GM21529 (cell line): ENCODE data around the gene NDRG4.
"Not testable (repeated sequence)": the region's sequence is repeated elsewhere in the genome, so short reads cannot be mapped to it uniquely, and the experiment has no call there.

Experiments used
- ATAC-seq: cut with Tn5 transposase; IDR thresholded peaks from one replicate; pipeline ENCODE4 v1.9.1; 2021; ENCODE audit not compliant: unreplicated experiment

Gene NDRG4

DNA sequence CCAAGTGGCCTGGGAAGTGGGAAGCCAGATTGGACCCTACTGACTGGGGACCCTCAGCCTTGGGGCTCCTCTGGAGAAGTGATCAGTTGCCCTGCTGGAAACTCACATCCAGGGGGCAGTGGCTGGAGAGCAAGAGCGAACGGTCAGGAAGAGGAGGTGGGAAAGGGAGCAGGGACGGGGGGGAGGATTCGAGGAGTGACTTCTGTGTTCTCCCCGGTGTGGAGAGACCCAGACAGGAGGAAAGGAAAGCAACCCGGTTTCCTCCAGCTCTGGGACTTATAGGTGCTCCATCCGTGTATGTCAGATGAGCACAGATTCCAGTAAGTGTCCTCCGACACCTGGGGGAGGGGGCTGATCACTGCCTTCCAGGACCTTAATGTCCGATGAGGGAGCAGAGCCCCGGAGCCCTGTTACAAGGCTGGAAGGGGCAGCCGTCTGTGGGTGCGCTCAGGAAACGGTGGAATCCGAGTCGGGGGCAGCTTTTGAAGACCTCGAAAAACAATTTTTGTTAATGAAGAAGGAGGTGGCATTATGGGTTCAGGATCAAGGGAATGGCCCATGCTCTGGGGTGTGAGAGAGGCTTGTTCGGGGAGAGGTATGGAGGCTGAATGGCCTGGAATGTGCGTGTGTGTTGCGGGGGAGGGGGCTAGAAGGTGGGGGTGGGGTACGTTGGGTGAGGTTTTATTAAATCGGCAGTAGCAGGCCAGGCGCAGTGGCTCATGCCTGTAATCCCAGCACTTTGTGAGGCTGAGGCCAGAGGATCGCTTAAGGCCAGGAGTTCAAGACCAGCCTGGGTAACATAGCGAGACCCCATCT is 34.8 kb upstream of the NDRG4 start:
- ATAC-seq: no peak

DNA sequence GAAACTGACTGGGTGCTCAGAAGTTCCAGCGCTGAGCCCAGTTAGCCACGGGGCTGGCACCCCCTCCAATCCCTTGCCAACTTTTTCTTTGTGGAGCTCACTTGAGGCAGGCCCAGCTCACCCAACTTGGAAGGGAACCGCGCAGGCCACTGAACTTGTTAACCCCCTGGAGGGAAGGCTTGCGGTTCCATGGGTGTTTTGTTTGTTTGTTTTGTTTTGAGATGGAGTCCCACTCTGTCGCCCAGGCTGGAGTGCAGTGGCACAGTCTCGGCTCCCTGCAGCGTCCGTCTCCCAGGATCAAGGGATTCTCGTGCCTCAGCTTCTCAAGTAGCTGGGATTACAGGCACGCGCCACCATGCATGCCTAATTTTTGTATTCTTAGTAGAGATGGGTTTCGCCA is 34.1 kb upstream of the NDRG4 start:
- no peak for ATAC-seq

DNA sequence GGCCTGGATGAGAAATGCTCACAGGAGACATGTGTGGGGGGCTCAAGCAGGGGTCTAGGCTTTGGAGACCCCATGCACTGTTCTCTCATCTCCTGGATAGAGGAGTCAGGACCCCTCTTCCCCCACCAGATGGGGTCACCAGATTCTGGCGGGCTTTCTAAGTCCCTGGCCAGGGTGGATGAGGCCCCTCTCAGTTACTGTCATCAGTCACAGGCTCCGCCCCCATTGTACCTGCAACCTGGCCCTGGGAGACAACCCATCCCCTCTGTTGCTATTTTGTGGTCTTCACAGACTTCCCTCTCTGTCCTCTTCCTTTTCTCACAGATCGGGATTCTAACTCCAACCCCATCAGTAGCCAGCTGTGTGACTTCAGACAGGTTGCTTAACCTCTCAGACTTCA is 33.5 kb upstream of the NDRG4 start:
- no peak for ATAC-seq

DNA sequence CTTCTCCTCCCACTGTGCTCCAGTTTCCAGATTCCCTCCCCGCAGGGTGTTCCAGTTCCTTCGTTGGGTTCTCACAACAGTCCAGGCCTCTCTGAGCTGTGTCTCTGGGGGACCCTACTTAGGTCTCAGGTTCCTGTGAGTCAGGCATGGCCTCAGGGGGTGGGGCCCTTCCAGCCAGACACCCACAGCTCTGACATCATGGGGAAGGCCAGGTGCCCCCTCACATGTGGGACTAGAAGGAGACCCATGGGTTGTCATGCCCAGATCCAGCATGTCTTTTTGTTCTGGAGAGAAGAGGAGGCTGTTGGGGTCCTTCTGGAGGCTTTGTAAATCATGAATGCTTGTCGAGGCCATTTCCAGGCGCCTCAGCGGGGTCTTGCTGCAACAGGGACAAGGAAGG is 32.0 kb upstream of the NDRG4 start:
- no peak for ATAC-seq

DNA sequence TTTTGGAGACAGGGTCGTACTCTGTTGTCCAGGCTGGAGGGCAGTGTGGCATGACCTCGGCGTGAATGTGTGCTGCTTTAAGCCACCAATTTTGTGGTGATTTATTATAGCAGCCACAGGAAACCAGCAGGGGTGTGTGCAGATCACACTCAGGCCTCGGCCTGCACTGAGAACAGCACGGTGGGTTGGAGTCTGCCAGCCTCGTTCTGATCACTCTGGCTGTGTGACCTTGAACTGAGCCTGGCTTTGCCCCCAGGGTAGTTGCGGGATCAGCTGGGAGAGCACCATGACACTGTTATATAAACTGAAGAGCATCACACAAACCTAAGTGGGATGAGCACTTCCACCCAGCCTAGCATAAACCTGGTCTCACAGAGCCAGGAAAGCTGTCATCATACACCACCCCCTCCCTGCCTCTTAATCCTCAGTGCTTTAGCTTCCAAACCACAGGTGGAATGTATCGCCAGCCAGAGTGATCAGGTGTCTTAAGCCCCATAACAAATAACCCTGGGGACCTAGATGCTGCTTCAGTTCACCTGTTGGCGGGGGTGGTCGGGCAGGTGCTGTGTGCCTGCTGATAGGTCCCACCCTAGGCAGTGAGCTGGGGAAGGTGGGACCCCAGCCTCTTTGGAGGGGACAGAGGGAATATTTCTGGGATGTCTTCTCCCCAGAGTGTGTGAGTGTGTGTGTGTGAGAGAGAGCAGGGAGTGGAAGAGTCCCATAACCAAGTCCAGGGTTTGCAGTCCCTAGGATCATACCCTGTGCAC is 28.6 kb upstream of the NDRG4 start:
- ATAC-seq: no peak

DNA sequence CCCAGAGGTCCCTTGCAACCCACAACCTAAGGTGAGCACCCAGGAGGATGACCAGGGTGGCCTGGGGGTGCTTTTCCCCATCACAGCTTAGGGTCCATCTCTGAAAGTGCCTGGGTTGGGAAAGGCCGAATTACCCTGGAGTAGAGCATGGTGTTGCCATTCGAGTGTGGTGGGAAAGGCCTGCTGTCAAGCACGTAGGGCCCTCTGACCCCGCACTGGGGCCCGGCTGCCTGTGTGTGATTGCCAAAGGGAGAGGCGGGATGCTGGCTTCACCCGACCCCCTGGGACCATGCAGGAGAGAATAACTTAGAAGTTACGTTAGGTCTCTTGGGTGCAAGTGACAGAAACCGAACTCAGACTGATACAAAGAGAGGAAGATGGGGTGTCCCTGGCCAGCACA is 27.7 kb upstream of the NDRG4 start:
- no peak for ATAC-seq

DNA sequence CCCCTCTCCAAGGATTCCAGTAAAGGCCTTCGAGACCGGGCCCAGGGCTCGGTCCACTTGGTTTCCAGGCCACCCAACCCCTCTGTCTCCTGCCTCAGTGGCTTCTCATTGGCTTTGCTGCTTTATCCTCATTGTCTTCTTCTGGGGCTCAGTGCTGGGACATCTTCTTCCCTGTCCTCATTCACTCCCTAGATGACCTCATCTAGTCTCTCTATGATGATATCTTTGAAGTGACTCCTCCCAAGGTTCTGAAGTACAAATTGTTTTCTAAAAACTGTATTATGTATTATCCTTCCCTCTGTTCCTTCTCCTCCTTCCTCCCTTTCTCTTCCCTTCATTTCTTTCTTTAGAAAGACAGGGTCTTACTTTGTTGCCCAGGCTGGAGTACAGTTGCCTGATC is 27.1 kb upstream of the NDRG4 start:
- no peak for ATAC-seq

DNA sequence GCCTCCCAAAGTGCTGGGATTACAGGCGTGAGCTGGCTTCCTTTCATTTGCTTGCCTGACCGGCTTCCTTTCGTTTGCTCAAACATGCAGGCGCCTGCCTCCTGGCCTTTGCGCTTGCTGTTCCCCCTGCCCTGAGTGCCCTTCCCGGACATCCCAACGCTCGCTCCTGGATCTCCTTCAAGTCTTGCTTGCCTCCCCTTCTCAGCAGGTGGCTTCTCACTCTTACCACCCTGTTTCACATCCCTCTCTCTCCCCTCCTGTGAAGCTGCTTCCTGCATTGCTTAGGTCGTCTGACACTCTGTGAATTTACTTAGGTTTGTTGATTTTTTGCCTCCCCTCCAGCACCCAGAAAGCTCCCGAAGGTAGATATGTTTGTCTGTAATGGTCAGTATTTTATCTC is 25.6 kb upstream of the NDRG4 start:
- no peak for ATAC-seq

DNA sequence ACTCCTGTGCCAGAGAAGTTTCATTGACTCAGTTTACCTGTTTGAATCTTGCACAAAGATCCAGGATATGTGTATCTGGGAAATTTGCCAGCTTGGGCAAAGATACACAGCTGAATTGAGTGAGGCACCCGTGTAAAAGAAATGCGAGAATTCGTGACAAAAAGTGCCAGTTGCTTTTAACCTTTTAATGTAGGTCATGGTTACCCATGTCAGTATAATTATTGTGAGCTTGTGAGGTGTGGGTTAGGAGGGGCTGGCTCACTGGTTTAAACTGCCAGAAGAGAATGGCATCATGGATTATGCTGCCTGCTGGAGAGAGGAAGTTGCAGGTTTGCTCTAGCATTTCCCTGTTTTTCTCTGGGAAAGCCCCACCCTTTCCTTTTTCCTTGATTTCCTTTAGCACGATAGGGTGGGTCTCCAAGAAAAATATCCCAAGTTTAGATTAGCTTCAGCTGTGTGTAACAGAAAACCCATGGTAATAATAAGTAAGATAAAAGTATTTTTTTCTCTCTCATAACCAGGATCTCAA is 24.8 kb upstream of the NDRG4 start:
- ATAC-seq: no peak

DNA sequence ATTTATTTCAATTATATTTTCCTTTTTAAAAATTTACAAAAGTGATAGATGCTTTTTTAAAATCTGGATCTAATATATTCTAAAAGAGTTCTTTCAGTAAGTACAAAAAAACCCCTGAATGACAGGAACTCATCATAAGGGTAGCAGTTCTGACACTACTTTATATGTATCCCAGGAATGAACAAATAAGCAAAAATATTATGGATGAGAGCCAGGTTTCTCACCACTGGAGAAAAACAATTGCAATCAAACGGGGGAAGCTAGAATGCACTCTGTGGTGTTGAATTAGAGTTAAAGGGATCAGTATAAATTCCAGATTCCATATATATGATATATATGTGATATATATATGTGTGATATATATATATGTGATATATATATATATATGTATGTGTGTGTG is 23.2 kb upstream of the NDRG4 start:
- ATAC-seq: no peak

DNA sequence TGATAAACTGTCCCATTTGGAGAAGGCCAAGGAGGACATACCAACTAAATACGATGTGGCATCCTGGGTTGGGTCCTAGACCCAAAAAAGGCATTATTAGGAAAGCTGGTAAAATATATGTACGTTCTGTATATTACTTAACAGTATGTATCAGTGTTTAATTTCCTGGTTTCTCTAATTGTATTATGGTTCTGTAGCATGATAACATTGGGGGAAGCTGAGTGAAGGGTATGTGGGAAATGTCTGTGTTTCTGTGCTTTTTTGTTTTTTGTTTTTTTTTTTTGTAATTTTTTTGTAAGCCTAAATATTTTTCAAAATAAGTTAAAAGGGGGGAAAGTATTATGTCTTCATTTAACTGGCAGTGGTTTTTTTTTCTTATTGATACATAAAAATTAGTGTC is 21.5 kb upstream of the NDRG4 start:
- ATAC-seq: no peak

DNA sequence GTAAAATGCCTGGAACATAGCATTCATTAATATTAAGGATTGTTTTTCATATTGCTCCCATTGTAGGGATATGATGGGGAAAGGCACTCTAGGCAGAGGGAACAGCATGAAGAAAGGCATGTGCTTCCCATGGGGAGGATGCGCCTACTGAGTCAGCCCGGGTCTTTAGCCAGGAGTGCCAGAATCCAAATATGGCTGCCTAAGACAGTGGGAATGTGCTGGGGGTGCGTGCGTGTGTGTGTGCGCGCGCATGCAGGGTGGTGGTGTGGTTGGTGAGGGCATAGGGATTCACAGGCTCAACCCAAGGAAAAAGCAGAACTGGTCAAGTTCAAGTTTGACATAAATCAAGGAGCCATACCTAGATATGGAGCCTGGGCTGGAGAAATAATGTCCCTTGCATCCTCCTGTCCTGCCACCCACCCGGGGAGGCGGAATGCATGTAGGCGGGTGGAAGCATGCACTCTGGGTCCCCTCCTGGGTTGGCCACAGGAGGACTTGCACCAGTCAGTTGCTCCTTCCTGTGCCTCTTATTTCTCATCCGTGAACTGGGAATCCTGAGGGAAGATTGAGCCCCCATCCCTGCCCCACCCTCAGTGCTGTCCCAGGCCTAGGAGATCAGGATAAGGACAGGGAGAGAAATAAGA is 18.6 kb upstream of the NDRG4 start:
- no peak for ATAC-seq

DNA sequence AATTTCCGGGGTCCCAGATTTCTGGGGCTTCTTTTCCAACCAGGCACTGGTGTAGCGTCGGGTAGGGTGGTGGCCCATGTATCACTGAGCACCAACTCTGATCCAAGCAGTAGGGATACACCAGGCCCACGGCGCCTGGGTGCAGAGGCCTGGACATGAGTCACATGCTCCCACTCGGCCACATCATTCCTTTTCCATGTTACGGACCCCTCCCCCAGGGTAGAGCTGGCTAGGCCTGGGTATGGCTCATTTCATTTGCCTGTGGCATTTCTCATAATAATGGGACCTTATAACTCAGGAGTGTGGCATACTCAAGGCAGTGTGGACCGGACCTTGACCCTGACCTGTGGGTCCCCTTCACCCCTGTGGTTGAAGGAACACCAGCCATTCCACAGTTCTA is 18.0 kb upstream of the NDRG4 start:
- no peak for ATAC-seq

DNA sequence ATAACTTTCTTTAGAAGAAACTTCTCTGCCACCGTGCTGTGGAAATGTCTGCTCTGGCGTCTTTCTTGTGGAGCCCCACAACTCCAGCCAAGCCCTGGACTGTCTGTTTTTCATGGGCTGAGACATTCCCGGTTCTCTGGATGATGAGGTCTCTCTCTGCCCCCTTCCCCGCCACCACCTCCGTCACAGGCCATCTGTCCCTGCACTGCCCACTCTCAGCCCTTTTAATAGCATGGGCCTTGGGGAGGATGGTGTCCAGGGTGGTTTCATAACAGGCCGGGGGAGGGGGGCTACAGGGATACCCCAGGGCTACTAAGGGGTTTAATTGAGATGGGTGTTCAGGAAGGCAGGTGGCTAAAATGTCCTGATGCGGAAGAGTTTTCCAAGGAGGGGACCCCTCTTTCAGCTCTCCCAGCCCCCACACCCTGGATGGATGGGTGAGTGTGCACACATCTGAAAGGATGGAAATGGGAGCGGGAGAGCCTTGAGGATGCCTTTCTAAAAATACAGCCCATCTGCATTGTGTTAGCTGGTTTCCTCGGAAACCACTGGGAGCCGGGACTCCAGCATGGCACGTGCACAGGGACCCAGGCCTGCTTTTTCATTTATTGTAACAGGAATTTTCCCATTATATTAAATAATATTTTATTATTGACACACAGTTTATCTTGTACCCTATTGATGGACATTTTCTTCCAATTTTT is 14.6 kb upstream of the NDRG4 start:
- ATAC-seq: no peak

DNA sequence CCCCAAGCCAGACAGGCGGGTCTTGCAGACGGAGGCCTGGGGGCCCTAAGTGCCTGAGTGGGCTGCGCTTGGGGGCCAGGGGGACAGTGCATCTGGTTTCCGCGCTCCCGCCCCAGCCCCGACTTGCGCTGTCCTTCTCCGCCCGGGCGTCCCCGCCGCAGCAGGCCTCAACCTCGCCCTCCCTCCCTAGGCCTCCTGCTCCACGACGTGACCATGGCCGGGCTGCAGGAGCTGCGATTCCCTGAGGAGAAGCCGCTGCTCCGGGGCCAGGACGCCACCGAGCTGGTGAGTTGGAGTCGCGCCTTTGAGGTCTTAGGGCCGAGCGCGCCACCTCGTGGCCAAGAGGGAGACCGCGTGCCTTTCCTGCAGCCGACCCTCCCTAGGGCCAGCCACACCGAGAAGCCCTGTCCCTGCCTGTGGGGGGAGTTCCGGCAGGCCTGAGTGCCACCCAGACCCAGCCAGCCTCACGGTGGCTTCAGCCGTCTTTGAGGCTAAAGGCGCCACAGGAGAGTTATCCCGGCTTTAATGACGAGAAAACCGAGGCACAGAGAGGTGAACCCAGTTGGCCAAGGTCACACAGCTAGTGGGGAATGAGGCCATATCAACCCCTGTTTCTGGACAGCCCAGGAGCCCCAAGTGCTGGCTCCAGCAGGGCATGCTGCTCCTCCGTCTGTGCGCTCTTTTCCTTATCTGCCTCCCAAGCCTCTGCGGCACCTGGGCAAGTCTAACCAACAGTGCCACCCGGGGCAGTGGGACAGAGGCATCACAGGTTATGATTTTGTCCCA is 12.2 kb upstream of the NDRG4 start:
- ATAC-seq: peak; percentile 81

DNA sequence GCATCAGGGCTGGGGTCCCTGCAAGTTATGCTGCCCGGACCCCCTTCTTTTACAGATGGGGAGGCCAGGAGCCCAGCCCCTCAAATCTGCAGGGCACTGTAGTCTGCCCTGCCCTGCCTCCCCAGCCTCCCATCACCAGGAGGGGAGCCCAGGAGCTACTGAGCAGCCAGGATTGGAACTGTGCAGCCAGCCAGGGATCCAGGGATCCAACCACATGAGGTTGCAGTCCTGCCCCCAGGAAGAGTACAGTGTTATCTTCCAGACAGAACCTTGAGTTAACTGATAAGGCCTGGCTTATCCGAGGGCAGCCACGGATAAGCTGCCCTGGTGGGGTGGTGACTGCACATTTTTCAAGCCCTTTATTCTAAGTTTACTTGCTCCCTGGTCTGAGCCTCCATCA is 11.4 kb upstream of the NDRG4 start:
- ATAC-seq: no peak

DNA sequence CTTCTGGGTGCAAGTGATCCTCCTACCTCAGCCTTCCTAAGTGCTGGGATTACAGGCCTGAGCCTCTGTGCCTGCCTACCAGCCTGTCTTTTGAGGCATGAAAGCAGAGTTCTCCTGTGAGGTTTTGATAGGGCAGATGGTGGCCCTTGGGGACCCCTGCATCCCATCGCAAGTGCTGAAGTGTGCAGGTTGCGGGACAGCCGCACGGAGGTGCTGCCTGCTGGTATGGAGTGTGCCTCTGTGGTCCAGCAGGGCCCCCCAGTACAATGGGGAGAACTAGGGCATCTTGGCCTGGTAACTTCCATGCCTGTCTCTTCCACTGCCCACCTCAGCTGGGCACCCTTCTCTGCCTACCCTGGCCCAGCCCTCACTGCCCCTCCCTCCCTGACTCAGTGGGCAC is 9.9 kb upstream of the NDRG4 start:
- ATAC-seq: no peak

DNA sequence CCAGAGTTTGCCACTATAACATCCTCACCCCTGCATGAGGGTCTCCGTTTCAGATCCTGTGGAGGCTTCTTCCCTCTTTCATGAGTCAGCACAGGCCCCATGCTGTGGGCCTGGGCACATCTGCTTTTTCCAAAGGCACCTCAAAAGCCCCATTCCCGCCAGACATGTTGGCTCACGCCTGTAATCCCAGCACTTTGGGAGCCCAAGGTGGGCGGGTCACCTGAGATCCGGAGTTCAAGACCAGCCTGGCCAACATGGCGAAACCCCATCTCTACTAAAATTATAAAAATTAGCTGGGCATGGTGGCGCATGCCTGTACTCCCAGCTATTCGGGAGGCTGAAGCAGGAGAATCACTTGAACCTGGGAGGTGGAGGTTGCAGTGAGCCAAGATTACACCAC is 9.4 kb upstream of the NDRG4 start:
- ATAC-seq: not testable (repeated sequence)

DNA sequence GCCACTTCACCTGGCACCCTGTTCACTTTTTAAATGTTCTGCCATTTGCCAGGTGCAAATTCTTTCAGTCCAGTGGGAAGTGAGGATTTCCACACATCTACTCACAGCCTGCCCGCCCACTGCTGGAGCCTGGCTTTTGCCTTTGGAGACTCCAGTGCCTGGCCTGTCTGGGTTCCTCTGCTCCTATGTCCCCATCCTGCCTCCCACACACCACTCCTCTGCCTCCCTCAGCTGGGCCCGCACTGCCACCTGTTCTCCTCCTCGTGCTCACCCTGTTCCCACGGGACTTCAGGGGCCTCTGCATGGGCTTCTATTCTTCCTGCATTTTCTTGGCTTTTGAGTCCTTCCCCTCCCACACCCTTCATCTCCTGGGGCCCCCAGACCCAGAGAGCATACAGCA is 7.9 kb upstream of the NDRG4 start:
- ATAC-seq: no peak

DNA sequence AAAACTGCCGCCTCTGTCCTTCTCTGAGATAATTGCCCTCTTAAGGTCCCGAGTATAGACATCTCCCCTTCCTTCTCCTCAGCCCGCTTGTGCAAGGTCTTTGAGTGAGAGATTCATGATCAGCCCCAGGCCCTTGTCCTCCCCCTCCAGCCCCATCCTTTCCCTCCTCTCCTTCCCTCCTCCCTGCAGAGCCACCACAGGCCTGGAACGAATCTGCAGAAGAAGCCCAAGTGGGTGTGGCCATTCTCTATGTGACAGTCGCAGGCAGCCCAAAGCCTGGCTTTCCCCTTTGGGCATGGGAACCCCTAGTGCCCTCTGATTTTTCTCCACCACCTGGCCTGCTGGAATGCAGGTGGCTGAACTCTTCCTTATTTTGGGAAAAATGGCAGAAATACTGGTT is 7.2 kb upstream of the NDRG4 start:
- no peak for ATAC-seq
